ENCODE measurements around the gene FBXL13.

GRCh38 chr7:102875700-102876295 lies 198.8 kb downstream of the FBXL13 start:
- peak in 1 of 2 donors; percentile 19 for TF ChIP-seq CTCF (conservative IDR thresholded peaks at IDR 0.05 in 1 of 2, IDR thresholded peaks at IDR 0.05 in 1 of 2; ENCODE audit: extremely low read depth in 1 of 2, insufficient read depth in 1 of 2, low read depth in 1 of 2, low read length in 2 of 2)
- TF ChIP-seq EZH2 (IDR thresholded peaks at IDR 0.05; ENCODE audit: borderline replicate concordance, low read length): no peak

All from mammary epithelial cell (primary cell).